ENCODE results near the gene GPBP1. TPM values are rescaled to one million over a fixed set of nuclear protein-coding genes. Genes with fewer than 3 reads are reported as not detected.

The GPBP1 gene, protein sequence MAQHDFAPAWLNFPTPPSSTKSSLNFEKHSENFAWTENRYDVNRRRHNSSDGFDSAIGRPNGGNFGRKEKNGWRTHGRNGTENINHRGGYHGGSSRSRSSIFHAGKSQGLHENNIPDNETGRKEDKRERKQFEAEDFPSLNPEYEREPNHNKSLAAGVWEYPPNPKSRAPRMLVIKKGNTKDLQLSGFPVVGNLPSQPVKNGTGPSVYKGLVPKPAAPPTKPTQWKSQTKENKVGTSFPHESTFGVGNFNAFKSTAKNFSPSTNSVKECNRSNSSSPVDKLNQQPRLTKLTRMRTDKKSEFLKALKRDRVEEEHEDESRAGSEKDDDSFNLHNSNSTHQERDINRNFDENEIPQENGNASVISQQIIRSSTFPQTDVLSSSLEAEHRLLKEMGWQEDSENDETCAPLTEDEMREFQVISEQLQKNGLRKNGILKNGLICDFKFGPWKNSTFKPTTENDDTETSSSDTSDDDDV
- 100 to 1,000 TPM in 2 of 6 donors, 10 to 100 TPM in 4; 50.0 to 131 (median 55.3) TPM for total RNA-seq

DNA sequence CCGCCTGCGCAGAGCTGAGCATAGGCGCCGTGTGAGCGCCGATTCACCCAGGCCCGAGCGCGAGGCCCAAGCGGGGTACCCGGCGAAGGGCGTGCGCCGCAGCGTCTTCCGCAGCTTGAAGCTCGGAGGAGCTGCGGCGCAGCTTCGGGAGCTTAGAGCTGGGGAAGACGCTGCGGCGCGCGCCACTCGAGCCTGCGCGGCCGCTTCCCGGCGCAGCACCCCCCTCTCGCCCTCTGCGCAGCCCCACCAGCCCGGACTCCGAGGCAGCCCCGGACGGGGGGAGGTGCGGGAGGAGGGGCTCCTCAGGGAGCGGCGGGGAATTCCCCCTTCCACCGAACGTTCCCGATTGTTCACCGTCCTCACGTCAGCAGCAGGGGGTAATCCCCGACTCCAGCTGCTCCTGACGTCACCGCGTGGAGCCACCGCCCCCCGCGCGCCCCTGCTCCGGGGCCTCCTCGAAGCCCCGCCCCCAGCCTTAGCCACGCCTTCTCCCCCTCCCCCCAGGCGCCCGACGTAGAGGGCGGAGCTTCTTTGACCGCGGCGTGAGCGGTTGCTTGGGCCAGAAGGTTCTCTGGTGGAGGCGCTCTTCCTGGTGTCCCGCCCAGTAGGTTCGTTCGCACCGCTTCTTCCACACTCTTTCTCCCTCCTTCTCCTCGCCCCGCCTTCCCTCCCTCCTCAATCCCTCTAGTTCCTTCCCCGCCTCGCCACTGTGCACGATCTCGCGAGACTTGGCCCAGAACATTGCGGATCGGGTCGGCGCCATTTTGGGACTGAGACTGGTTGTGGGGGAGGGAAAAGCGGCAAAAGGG is at the start of gene GPBP1:
Gene GPBP1 (plus strand): TSS at position 741 of the 809 bp plus-strand sequence. CDS start 40,072 bp downstream, outside the sequence.
- peak within 1 kb of the TSS; percentile 51 to 79 (median 70) for H3K4me3 ChIP-seq
- TF ChIP-seq POLR2A (IDR thresholded peaks at IDR 0.05) (peak in 3 of 4 donors; percentile 74 to 94 (median 90)), POLR2AphosphoS5 (IDR thresholded peaks at IDR 0.05) (peak; percentile 66 to 96), EP300 (IDR thresholded peaks at IDR 0.05) (peak in 2 of 4 donors; percentile 78 to 85)
- TF ChIP-seq, protein P1, sequence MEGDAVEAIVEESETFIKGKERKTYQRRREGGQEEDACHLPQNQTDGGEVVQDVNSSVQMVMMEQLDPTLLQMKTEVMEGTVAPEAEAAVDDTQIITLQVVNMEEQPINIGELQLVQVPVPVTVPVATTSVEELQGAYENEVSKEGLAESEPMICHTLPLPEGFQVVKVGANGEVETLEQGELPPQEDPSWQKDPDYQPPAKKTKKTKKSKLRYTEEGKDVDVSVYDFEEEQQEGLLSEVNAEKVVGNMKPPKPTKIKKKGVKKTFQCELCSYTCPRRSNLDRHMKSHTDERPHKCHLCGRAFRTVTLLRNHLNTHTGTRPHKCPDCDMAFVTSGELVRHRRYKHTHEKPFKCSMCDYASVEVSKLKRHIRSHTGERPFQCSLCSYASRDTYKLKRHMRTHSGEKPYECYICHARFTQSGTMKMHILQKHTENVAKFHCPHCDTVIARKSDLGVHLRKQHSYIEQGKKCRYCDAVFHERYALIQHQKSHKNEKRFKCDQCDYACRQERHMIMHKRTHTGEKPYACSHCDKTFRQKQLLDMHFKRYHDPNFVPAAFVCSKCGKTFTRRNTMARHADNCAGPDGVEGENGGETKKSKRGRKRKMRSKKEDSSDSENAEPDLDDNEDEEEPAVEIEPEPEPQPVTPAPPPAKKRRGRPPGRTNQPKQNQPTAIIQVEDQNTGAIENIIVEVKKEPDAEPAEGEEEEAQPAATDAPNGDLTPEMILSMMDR (IDR thresholded peaks at IDR 0.05): peak in 3 of 6 experiments; percentile 14 to 18 (median 16)
- 0 to 1% methylated on average over 21 to 32 of the region's 83 CpGs for WGBS, 2 donors
- no peaks in the 10 kb centered on the region for H3K36me3 ChIP-seq
- peak; percentile 96 to 99 for ATAC-seq (ENCODE audit: low FRiP score in 2 of 2)
- peak within 1 kb of the TSS; percentile 97 to 100 (median 98) for H3K27ac ChIP-seq
- peak; percentile 98 to 99 for DNase-seq
- no peaks in the 10 kb centered on the region for H3K27me3 ChIP-seq
- H3K9me3 ChIP-seq: no peaks in the 10 kb centered on the region
- H3K4me1 ChIP-seq: peaks cover 16 to 44% (median 29%) of the 10 kb centered on the region in 4 donors

DNA sequence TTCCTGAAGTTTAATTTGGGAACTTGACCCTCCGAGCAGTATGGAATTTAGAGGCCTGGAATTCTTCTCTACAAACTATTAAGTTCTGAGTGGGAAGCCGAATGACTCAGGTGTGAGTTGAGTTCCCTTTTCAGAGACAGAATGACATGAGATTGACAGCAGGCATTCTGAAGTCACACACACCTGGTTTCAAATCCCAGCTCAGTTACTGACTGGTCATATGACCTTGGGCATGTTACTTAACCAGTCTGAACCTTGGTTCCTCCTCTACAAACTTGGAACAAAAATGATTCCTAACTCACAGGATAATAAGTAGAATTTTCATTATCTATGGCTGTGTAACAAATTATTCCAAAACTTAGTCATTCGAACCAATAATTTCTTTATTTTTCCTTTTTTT is 45.5 kb upstream of the GPBP1 start:
- Histone ChIP-seq H3K4me3 (no peak overlapping the region), H3K27me3 (no peaks in the 10 kb centered on the region), H3K4me1 (no peaks in the 10 kb centered on the region), H3K27ac (no peak overlapping the region), H3K36me3 (no peaks in the 10 kb centered on the region), H3K9me3 (no peaks in the 10 kb centered on the region)
- TF ChIP-seq POLR2A (IDR thresholded peaks at IDR 0.05) (no peak), EP300 (IDR thresholded peaks at IDR 0.05) (no peak), POLR2AphosphoS5 (IDR thresholded peaks at IDR 0.05) (no peak)
- TF ChIP-seq, protein P1 (IDR thresholded peaks at IDR 0.05): no peak
- WGBS, 2 donors: 86 to 92% methylated on average over 3 of the region's 3 CpGs
- ATAC-seq (ENCODE audit: low FRiP score in 2 of 2) (no peak), DNase-seq (no peak)

DNA sequence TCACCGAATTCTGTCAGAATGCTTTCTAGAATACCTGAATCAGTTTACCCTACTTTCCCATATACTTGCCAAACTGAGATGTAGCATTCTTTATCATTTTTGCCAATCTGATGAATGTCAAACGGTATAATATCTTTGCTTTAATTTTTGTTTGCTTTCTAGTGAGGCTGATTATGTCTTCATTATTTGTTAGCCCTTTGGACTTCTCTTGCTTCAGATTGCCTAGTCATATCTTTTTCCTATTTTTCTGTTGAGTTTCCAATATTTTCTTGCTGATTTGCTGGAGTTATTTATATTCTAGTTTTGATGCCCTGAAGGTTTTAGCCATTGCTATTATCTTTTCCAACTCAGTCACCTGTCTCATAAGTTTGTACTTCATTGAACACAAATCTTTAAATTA is 40.3 kb upstream of the GPBP1 start:
- ATAC-seq (ENCODE audit: low FRiP score in 2 of 2) (no peak), DNase-seq (no peak)
- Histone ChIP-seq H3K27ac (no peak overlapping the region), H3K4me1 (no peaks in the 10 kb centered on the region), H3K9me3 (no peaks in the 10 kb centered on the region), H3K4me3 (no peak overlapping the region), H3K36me3 (no peaks in the 10 kb centered on the region), H3K27me3 (no peaks in the 10 kb centered on the region)
- TF ChIP-seq POLR2AphosphoS5 (IDR thresholded peaks at IDR 0.05) (no peak), EP300 (IDR thresholded peaks at IDR 0.05) (no peak), POLR2A (IDR thresholded peaks at IDR 0.05) (no peak)
- TF ChIP-seq, protein P1 (IDR thresholded peaks at IDR 0.05): no peak
- 89 to 93% methylated on average over 2 of the region's 2 CpGs for whole genome bisulfite sequencing, 2 donors

DNA sequence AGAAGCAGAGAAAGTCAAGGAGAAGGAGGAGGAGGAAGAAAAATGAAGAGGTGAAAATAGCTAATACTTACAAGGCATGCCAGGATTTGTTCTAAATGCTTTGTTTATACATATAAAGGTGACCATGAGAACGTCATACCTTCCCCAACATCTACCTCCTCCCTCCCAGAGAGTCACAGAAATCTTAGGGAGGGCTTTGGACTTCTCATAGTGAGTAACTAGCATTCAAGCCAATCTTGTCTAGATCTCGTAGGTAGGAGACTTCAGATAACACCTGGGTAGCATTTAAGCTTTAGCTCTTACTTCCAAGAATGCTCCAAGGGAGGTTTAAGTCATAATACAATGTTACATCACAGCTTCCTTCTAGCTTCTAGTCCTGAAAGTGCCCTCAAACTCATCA is 36.5 kb upstream of the GPBP1 start:
- no peak for ATAC-seq (ENCODE audit: low FRiP score in 2 of 2)
- no peak overlapping the region for H3K27ac ChIP-seq
- no peak overlapping the region for H3K4me3 ChIP-seq
- WGBS, 2 donors: 68 to 74% methylated on average over 2 of the region's 2 CpGs
- H3K4me1 ChIP-seq: no peaks in the 10 kb centered on the region
- TF ChIP-seq POLR2A (IDR thresholded peaks at IDR 0.05) (no peak), EP300 (IDR thresholded peaks at IDR 0.05) (no peak), POLR2AphosphoS5 (IDR thresholded peaks at IDR 0.05) (no peak)
- TF ChIP-seq, protein P1 (IDR thresholded peaks at IDR 0.05): no peak
- H3K27me3 ChIP-seq: no peaks in the 10 kb centered on the region
- no peak for DNase-seq
- H3K36me3 ChIP-seq: no peaks in the 10 kb centered on the region
- H3K9me3 ChIP-seq: no peaks in the 10 kb centered on the region
